T-helper 22 cell (primary cell): ENCODE results near the gene DNAH10.
"Not testable (repeated sequence)": the region's sequence is repeated elsewhere in the genome, so short reads cannot be mapped to it uniquely, and the experiment has no call there.

Experiments used
- DNase-seq: peaks from one replicate; pipeline ENCODE4 v3.0.0-alpha.2; 2020; ENCODE audit warnings: low read depth

The DNAH10 gene

GRCh38 chr12:123936471-123936870 lies 174.4 kb downstream of the DNAH10 start:
- no peak for DNase-seq

- DNase-seq = no peak
Observed at GRCh38 chr12:123936956-123937706, 175.0 kb downstream of the DNAH10 start.

DNA sequence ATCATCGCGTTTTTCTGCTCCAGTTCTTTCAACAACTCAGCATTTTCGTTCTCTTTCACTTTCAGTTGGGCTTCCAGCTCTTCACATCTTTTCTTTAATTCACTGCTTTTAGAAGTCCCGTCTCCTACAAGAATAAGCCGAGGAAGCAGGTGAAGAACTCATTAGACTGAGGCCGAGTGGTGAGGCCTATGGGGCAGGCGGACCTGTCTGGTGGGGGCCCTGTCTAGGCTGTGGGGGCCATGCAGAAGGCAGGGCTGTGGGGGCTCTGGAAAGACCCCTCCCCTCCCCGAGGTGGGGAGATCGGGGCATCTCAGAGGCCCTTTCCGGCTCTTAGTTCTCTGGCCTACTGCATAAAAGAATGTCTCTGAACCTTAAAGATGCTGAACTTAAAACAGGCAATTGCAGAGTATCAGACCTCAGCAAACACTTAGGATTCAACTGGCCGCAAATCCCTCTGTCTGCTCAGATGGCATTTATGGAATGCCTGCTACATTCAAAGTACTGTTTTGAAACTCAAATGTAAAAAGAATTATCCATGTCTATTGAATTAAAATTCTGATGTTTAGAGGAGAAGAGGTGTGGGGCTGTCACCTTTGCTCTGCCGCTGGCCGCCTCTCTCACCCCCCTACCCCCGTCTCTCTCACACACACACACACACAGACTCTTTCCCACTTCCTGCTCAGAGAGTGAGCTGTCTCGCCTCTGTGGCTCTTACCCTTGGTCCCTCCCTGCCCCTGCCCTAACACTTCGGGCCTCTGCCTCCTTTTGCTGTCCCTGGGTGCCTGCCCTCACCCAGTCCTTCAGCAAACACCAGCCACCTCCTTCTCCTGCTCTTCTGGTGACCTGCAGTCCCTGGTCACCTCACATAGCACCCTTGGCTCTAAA lies 175.8 kb downstream of the DNAH10 start:
- no peak for DNase-seq

DNA sequence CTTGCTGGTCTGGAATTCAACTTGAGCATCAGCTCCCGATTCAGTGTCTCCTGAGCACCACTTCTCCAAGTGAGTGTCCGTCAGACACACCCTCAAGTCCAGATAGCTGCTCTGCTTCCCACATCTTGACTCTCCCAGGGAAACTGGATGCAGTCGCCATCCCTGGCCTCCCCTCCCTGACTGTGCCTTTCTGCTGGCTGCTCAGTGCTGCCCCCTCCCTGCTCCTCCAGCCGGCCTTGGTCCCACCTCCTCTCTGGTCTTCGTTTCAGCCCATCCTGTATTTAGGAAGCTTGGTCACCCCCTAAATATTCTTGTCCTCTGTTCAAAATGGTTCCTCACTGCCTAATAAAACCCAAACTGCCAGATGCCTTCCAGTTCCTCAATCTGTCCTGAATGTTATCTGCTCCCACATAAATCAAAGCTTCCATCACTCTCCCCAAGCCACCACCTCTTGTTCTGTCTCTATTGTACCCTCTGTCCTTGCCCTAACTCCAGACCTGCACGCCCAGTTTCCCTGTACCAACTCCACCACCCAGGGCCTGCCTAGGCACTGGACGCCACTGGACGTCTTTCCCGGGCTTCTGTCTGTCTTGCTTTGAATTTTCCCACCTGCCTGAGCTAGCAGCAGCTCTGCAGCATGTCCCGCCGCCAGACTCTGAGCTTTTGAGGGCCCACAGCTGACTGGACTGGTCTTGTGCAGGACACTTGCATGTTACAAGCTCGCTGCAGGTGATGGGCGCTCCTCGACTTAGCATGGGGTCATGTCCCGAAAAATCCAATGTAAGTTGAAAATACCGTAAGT lies 176.8 kb downstream of the DNAH10 start:
- DNase-seq = no peak

DNA sequence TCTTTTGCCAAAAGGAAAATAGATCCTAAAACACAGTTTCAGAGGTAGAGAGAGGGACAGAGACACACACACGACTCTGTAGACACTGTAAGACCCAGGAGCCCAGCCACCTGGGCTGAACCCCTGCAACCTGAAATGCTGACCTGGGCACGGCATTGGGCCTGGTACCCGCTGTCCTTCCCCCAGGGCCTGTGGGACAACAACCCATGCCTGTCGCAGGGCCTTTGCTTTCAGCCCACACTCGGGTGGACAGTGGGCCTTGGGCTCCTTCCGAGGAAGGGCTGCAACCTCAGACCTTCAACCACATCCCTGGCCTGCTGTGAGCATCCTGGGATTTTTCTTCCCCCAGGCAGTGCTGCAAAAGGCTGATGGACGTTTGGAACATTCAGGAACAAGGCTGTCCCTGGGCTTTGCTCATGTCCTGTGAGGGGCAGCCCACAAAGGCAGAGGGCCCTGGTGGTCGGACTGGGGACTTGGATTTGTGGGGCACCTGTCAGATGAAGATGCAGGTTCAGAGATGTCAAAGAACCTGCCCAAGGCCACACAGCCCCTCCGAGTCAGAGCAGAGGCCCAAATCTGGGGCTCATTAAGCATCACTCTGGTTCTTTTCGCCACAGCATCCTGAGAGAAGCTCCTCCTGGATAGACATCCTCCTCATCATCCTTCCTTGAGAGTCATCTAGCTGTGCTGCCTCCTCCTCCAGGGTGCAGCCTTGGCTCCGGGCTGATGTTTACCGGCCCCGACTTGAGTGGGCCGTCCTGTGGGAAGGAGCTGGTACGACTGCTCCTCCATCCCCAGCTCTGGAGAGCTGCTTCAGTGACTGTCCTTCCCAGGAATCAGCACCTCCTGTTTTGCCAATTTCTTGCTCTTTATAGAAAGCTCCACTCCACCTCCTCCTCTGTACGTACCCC lies 177.9 kb downstream of the DNAH10 start:
- no peak for DNase-seq

DNA sequence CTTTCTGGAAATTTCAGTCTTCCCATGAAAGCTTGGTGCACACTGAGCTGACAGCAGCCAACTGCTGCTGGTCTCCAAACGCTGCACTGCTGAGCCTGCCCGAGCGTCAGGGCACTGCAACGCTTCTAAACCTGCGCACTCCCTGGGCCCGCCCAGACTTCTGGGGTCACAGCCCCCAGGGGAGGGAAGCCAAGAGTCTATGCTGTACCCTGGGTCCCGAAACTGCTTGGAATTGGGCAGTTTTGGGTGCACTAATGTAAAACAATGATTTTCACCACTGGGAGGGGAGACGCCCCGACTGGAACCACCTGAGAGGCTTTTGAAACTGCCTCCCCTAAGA lies 178.5 kb downstream of the DNAH10 start:
- no peak for DNase-seq

GRCh38 chr12:123941000-123941399 lies 178.9 kb downstream of the DNAH10 start:
- DNase-seq = no peak

DNA sequence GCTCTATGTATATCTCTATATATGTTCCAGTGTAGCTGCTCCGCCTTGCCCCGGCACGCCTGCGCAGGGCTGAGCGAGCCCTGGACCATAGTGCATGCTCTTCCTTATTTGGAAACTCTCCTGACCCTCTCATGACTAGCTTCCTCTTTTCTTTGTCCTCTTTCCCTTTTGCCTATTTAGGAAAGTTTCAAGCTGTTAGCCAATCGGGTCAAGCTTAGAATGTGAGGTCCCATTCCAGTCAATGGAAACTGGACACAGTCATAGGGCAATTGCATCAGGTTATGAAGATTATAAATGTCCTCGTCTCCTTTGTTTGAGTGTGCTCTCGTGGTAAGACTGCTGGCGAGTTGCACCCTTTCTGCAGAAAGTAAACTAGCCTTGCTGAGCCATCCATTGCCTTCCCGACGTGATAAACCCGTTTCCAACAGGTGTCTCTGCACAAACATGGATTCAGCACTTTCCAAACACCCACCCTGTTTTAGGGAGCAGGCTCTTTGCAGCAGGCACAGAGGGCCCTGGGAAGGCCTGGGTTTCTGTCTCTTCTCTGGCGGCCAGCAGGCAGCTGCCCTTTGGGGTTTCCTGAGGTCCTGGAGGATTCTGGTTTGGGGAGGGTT lies 179.6 kb downstream of the DNAH10 start:
- DNase-seq = no peak

DNA sequence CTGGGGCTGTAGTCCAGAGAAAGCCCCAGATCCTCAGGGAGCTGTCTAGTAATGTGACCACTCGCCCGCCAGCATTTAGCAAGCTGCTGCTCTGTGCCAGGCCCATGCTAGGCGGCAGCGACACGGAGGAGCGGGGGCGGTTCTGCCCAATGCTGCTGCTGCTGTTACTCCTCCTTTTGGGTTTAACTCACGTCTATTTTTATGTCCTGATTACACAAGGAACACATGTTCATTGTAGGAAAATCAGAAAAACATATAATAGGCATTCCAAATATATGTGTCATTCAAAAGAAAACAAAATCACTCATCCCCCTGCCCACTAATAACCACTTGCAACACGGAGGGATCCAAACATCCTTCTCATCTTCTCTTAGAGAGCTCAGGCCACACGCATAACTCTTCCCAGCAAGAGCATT lies 180.1 kb downstream of the DNAH10 start:
- DNase-seq = no peak

GRCh38 chr12:123942911-123943648 lies 181.0 kb downstream of the DNAH10 start:
- DNase-seq = no peak

DNA sequence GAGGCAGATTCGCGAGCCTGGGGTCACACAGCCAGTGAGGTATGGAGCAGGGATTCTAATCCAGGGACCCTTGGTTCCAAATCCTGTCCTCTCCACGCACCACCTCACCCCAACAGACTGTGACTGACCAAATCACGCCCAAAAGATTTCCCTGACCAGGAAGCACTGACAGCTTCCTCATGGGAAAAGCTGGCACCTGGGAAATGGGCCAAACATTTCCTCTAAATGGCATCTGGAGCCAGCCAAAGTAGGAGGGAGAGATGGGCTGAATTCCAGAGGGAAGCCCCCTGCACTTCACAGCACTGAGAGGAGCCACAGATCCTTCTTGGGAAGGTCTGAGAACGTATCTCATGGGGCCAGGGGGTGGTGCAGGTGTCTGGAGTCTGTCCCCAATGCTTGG lies 181.7 kb downstream of the DNAH10 start:
- no peak for DNase-seq

- no peak for DNase-seq
Observed at GRCh38 chr12:123944696-123945095, 182.6 kb downstream of the DNAH10 start.

DNA sequence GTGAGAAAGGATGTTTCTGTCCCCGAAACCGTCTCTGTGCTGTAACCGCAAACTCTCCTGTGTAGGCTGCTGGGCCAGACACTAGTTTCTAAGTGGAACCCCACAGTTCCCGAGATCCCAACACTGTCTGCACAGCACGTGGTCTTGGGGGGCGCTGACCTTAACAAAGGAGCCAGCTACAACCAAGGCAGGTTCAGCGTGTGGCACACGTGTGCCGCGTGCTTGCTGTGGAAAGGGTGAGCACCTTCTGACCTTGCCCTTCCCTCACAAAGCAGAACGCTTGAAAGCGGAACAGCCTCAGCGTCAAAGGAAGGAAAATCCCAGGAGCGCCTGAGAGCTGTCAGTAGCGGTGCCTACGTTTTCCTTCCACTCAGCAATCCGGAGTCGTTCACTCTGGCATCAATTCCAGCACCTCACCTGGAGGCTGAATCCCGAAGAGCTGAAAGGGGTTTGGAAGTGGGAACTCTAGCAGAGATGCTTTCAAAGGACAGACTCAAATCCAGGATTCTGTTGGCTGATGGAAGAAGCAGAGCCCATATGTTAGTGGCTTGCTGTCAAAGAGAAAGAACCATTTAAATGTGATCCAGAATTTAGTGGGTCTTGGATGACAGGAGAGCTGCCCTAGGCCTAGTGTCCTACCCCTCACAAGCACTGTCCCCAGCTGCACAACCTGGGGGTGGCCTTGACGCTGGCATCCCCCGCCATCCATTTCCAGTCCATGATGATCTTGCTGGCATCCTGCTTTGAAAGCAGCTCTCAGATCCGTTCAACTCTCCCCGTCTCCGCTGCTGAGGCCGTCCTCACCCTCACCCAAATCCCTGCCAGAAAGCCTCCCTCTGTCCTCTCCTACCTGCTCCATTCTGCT lies 183.4 kb downstream of the DNAH10 start:
- DNase-seq = no peak

DNA sequence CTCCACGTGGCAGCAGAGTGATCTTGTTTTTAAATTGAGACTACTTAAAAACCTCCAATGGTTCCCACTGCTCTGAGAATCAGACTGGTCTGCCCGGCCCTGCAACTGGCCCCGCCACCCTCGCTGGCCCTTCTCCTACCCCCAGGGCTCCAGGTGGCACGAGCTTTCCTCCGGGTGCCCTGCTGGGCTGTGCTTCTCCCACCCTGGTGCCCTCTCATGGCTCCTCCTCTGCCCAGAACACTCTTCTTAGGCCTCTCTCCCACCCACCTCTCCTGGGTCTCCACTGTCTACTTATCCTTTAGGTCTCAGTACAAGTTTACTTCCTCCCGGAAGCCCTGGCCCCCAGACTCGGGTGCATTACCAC lies 184.0 kb downstream of the DNAH10 start:
- no peak for DNase-seq

- not testable (repeated sequence) for DNase-seq
Observed at GRCh38 chr12:123946516-123947505, 184.7 kb downstream of the DNAH10 start.

- DNase-seq = not testable (repeated sequence)
Observed at GRCh38 chr12:123947531-123947930, 185.4 kb downstream of the DNAH10 start.

GRCh38 chr12:123948401-123948795 lies 186.3 kb downstream of the DNAH10 start:
- DNase-seq = no peak
